NCI-H460 (cell line): ENCODE results near the gene ANTXR1. TPM values are rescaled to one million over a fixed set of nuclear protein-coding genes. Genes with fewer than 3 reads are reported as not detected.
"Not testable (repeated sequence)": the region's sequence is repeated elsewhere in the genome, so short reads cannot be mapped to it uniquely, and the experiment has no call there.

ENCODE experiments used
- DNase-seq: peaks from one replicate; pipeline ENCODE4 v3.0.0-alpha.2; 2016; ENCODE audit warnings: low read depth; ENCODE audit errors: extremely low read depth
- total RNA-seq: library from RNA; depleted of rRNA; stranded (reverse); fragments of >200 nt; shearing (Covaris generic); gene quantifications from 2 replicates; pipeline ENCODE4 v1.2.3, GENCODE V29; 2014

Gene ANTXR1
- total RNA-seq, 1 experiment from 2014 or later: 310 TPM

DNA sequence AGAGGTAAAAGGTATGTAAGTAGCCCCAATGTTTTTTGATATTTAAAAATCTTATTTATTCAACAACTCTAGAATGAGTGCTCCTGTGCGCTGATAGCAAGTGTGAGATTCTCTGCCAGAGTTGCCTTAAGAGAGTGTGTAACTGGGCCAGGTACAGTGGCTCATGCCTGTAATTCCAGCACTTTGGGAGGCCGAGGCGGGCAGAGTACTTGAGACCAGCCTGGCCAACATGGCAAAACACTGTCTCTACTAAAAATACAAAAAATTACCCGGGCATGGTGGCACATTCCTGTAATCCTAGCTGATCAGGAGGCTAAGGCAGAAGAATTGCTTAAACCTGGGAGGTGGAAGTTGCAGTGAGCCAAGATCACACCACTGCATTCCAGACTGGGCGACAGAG lies 161.2 kb downstream of the ANTXR1 start:
- not testable (repeated sequence) for DNase-seq

DNA sequence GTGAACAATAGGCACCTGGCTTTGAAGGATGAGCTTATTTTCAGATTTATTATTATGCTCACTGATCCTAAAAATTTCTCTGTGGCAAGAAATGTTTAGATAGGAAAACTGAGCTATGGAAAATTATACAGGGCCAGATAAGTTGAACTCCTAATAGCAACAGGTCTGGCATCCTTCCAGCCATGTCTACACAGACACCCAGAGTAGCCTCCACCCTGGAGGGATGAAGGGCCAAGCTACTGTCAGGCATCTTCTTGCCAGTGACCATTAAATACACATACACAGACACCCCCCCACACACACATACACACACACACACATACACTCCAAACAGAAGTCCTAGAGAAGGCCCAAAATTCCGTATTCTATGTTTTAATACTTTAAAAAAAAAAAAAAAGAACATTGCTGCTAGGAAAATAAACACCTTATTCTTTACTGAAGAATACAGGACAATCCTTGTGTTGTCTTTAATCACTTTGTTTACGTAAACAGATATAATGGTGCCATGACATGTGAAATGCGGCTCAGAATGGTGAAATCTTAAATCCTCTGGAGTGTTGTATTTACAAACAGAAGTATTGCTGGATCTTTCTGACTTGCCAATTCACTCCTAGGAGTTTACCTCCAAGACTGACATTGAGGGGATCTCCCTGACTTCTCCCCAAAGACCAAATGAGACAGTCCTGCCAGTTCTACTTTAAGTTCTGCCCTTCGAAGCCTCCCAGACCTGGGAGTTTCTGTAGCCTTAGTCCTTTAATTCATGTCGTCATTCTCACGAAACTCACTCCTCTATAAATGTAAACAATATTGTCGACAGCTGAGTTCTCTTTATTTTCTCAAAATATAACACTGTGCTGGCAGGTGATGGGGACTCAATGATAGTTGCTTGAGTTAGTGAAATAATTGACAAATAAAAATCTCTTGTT lies 163.1 kb downstream of the ANTXR1 start:
- no peak for DNase-seq

DNA sequence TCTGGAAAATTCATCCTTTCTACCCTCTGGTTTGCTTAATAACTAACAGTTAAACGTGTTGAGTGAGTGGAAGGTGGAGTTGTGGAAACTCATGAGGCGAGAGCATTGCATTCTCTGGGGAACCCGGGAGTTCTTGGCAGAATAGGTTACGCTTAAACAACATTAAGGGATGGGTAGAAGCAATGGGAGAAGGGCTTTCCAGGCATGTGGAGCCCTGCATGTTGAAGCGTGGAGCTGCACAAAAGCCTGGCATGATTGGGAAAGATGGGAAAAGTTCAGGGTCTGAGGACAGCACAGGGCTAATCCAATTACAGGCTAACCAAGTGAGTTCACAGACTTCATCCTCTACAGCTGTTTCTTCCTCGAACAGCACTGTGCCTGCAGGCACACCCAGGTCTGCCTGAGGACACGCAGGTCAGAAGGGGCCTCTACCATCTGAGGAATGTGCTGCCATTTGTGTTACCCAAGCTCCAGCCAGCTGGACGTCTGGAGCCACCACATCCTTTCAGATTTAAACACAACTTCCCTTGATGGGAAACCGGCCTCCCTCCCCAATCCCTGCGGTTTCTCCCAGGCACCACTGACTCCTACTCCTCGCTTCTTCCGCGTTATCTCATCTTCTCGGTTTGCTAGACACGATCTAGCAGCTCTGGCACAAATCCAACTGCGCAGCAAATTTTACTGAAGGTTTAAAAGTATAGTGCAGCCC lies 164.2 kb downstream of the ANTXR1 start:
- DNase-seq: peak; percentile 20

DNA sequence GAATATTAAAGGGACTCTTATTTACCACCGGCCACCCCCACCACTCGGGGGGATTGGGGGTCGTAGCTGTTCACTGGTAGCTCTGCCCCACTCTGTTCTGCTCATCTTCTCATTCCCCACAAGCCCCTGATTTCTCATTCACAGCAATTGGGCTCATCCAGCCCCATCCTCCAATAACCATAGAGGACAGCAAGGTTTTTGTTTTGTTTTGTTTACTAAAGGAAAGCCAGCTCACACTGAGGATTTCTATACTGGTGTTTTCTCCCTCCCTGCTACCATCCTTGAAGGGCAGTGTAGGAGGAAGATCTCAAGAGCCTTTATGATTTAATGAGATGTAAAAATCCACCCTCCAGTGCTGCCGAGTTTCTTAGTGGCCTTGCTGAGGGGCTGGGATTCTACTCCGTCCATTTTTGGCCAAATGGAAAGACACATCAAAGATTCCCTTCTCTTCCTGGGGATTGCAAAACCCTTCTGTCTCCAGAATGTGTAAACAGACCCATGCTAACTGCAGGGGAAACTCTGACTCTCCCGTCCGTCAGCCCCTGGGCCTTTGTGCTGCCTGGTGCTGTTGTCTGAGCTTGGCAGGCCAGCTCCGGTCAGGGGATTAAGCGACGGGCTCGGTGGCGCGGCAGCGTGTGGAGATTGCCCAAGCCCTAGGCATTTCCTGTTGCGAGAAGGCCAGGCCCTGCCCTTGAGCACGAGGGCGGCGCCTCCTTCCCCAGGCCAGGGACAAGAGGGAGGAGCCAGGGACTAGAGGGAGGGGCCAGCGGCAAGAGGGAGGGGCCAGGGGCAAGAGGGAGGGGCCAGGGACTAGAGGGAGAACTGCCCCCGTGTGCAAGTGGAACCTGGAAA lies 165.0 kb downstream of the ANTXR1 start:
- peak; percentile 95 for DNase-seq

DNA sequence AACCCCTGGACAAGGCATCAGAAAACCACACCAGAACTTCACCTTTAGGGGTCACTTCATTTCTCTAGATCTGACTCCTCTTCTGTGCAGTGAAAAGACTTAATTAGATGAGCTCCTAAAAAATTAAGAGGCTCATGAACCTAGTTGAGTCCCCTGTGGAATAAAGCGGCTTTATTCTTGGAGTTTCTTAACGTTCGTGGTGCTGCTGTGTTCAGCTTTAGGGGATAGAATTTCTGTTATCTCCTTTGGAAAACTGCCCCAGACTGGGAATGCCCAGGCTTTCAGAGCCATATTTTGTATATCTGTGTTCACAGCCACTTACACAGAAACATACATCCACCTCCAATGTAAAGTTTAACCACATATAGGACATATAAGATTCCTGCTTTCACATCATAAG lies 165.8 kb downstream of the ANTXR1 start:
- no peak for DNase-seq

DNA sequence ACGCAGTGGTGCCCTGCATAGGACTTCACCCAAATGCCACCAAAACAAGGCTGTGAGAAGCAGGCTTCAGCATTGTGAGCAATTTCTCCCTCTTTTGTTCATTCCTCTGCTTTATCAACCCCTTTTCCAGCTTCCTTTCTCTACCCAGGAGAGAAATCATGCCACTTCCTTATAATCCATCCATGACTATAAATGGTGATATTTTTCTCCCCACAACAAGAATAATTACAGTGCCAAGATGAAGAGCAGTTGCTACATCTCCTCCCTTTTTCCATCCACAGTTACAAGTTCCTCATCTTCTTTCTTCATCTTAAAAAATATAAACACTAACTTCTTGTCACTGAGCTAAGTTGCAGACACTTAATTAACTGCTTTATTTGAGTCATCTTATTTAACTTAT lies 167.2 kb downstream of the ANTXR1 start:
- no peak for DNase-seq

DNA sequence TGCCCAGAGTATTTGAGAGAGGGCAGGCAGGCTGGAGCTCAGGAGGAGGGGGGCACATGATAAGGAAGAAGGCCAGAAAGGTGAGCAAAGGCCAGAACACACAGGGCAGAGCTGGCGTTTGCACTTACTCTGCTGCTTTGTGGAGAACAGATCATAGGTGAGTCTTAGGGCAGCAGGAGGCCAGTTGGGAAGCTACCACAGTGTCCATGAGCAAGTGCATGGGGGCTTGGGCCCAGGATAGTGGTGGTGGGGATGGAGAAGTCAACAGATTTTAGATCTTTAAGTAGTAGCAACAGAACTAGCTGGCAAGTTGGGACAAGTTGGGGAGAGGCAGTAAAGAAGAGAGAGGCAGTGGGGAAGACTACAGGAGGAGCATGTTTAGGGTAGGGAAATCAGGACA lies 168.0 kb downstream of the ANTXR1 start:
- DNase-seq: no peak

DNA sequence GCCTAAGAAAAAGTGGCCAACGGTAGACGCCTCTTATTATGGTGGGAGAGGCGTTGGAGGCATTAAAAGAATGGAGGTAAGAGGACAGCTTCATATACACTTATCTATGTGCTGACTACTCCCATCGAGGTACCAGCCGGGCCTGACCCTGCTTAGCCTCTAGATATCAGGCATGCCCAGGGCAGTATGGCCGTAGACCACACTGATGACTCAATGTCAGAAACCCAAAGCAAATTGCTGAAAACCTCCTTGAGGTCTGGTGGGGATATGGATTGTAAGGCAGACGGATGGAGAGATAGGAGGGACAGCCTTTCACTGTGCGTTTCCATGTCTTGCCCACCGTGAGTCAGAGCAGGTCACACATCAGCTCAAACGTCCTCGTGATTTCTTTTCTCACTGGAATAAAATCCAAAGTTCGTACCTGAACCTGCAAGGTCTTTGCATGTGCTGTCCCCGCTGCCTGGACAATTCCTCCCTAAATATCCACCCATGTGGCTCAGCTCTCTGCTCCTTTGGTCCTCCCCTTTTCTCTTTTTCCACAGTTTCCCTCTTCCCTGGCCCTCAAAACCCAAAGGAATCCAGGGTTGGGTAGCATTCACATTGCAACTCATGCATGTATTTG lies 168.9 kb downstream of the ANTXR1 start:
- no peak for DNase-seq

DNA sequence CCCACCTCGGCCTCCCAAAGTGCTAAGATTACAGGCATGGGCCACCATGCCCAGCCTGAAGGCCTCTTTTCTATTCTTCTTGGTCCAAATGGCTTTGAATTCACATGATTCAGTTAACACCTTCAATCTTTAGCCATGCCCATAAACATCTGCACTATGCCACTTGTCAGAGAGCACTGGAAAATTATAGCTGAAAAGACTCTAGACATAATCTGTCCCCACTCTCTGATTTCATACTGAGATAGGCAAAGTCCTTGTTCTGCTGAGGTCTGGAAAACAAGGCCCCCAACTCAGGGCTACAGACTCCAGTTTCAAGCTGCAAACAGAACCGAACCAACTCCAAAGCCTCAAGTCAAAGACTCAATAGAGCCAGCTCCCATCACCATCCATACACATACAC lies 170.7 kb downstream of the ANTXR1 start:
- DNase-seq: no peak

DNA sequence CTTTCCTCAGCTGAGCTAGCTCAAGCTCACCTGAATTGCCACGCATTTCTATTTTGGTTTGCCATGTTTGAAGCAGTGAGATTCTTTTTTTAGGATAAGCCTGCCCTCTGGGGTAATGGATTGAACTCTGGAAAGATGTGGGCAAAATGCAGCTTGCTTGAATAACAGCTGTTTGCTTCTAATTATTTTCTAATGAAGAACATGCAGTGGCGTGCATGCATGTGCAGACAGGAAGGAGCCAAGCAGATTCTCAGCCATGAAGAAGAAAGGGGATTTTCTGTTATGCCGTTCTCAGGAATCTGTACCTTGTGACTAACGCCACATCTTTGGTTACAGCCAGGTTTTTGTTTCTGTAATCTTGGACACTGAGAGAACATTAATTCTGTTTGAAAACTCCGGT lies 171.2 kb downstream of the ANTXR1 start:
- DNase-seq: no peak

DNA sequence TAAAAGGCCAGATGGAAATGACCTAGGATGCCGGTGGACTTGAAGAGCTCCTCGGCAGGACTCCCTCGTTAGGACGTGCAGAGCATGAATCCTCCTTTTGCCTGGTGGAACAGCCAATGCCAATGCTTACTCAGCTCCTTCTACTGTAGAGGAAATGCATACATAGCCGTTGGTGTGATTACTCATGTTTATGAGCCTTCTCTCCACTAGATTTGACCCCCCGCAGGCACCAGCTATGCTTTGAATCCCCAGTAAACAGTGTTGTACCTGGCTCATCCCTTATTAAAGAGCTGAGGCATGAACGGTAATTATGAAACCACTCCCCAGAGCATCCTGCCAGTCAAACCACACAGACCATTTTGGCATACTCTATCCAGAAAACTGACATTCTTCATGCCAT lies 172.8 kb downstream of the ANTXR1 start:
- DNase-seq: no peak

DNA sequence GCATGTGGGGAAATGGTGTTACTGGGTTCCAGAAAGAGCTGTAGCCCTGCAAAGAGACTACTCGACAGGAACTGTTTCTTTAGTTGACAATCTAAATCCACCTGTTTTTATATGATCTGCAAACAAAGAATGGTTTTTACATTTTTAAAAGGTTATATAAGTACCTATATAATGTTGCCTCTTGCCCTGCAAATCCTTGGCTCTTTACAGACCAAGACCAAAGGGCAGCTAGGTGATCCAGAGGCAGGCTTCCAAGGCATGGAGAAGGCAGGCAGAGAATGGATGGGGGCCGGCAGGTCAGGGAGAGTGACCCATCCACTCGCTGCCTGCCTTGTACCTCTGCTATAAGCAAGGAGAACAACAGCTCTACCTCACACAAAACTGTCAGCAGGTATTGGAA lies 173.6 kb downstream of the ANTXR1 start:
- no peak for DNase-seq

DNA sequence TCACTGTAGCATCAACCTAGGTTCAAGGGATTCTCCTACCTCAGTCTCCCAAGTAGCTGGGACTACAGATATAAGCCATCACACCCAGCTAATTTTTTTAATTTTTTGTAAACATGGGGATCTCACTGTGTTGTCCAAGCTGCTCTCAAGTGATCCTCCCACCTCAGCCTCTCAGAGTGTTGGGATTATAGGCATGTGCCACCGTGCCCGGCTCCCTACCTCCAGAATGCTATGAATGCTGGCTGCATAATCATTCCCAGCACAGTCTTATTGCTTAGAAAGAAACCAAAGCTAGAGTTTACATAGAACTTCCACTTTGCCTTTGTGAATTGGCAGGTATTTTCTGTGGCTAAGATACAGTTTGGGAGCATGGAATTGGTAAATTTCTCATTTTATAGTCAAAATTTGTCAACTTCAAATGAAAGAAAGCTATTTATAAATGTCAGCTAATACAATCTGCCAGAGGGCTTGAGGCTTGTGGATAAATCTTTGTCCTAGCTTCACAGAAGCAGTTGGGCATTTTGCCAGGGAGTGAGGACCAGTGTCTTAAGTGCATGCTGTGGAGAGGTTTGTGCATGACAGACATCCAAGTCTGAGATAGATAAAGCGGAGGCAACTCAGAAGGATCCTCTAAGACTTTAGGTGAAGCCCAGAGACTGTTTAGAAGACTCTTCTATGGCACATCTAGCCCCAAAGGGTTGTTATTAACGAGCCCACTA lies 175.4 kb downstream of the ANTXR1 start:
- no peak for DNase-seq

DNA sequence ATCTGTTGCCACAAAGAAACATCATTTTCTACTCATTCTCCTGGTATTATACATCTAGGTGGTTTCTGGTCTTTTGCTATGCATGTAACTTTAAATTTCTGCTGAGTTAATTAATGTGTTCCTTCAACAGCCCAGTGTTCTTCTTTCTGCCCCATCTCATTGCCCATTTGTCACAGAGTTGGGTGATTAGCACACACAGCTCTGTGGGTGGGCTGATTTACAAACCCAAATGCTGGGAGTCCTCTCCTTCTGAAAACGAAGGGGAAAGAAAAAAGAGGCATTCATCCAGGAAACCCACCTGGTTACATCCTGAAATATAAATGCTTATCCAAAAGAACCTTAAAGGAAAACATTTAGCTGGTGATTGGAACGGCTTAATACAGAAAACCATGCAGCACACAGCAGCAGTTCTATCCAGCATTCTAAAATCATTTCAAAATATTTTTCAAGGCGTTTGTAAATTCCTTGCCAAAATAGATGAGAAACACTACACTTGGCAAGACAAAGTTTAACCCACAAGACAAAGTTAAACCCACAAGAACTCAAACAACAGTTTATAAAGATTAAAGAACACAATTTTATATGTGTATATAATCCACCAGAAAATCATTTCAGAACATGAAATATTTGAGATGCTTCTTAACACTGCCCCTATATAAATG lies 177.9 kb downstream of the ANTXR1 start:
- DNase-seq: no peak

DNA sequence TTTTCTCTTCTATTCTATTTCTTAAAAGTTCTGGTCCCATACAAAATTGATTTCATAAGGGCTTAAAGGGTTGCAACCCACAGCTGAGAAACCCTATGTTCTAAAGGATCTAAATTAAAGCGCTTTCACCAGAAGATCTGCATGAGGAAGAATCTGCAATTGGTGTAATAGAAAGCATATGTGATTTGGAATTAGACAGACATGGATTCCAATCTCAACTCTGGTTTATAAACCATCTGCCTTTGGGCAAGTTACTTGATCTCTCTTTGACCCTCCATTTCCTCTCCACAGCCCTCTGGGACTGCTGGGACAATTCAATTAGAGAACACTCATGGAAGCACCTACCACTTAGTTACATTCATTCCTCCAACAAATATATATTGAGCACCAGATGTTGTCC lies 178.7 kb downstream of the ANTXR1 start:
- no peak for DNase-seq

DNA sequence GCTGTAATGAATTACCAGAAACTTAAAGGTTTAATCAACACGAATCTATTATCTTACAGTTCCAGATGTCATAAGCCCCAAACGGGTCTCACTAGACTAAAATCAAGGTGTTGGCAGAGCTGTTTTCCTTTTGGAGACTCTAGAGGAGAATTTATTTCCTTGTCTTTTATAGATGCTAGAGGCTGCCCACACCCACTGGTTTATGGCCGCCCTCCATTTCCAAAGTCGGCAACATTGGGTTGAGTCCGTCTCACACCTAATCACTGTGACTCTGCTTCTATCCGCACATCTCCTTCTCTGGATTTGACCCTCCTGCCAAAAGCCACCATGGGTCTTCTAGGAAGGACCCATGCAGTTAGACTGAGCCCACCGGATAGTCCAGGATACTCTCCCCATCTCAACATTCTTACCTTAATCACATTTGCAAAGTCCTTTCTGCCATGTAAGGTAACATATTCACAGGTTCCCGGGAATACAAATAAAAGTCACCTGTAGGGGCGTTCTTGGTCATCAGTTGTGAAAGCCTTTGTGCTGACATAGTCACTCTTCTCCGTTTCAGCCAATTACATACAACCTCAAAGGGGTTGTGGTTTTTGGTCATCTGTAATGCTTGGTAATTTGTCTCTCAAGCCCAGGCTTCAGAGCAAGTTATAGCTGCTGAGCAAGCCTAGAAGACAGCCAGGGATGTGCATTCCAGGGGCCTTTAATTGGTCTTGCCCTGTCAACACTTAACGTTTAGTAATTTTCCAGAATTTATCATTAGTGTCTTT lies 179.4 kb downstream of the ANTXR1 start:
- DNase-seq: no peak

DNA sequence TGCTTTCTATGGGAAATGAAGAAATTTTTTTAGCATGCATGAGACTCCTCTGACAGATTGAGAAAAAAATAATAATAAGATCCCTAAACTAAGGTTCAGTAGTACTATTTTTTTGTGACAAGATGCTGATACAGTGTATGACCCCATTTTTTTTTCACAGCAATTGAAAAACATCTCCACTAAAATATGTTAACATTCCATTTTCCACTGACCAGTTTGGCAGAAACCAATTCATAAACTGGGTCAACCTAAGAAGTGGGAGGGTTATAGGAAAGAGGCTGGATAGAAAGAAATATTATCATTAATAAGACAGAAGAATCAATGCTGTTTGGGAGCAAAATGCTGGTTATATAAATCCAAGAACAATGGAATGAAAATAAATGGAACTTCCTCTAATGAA lies 182.7 kb downstream of the ANTXR1 start:
- DNase-seq: no peak

DNA sequence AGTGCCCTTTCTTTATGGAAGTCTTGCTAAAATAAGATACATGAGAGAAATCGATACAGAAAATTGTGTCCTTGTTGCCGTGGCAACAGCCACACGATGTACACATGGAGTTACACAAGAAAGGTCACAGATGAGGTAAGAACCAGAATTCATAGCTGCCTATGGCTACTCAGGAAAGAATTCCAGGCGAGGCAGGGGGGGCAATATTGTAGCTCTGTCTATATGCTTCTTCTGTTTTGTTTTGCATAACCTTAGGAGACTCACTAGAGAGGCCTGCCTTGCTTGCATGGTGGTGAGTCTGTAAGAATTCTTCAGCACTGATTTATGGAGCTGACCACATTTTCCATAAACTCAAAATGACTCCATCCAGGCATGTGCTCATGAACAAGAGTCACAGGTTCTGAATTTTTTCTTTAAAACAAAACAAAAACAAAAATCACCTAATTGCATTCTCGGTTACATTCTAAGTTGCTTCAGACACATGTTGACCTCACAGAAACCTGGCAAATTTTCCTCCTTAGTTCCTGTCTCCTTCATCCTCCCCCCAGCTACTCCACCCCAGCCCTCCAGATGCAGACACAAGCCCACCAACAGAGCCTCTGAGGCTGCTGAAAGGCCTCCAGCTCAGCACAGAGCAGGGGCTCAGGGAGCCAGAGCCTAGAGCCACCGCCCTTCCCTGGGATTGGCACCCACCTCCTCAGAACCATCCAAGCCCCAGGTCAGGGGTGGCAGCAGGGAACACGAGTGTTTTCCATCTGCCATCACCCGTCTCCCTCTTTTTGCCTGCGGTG lies 183.5 kb downstream of the ANTXR1 start:
- no peak for DNase-seq
